GM19025 (cell line): ENCODE measurements around the gene RPL36AL.
"Not testable (repeated sequence)": the region's sequence is repeated elsewhere in the genome, so short reads cannot be mapped to it uniquely, and the experiment has no call there.

ENCODE experiments used
- ATAC-seq: cut with Tn5 transposase; IDR thresholded peaks from one replicate; pipeline ENCODE4 v1.9.1; 2021; ENCODE audit warnings: mild to moderate bottlenecking, low read depth, moderate library complexity; ENCODE audit not compliant: unreplicated experiment

The RPL36AL gene

DNA sequence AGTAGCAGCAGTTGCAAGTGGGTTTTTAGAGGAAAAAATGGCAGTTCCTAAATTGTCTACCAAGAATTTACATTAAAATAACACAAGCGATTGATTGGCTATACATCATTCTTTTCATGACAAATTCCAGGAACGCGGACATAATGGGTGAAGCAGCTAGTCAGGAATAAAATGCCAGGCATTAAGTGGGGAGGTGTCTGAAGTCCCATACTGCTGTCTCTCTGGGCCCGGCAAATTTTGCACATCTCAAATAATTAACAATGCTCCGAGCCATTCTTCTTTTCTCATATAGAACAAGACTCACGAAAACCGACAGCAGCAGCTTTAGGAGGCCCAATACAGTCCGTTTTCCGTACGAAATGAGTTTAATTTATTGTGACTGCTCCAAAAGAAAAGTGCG is 696 bp downstream of the RPL36AL start:
- no peak for ATAC-seq

DNA sequence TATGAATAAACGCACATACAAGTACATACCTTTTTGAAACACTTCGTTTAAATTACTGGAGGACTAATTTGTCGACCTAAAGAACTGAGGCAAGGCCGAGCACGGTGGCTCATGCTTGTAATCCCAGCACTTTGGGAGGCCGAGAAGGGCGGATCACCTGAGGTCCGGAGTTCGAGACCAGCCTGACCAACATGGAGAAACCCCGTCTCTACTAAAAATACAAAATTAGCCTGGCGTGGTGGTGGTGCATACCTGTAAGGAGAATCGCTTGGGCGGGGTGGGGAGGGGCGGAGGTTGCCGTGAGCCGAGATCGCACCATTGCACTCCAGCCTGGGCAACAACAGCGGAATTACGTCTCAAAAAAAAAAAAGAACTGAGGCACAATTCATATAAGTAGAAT is 1.2 kb downstream of the RPL36AL start:
- ATAC-seq, result not testable (repeated sequence)

DNA sequence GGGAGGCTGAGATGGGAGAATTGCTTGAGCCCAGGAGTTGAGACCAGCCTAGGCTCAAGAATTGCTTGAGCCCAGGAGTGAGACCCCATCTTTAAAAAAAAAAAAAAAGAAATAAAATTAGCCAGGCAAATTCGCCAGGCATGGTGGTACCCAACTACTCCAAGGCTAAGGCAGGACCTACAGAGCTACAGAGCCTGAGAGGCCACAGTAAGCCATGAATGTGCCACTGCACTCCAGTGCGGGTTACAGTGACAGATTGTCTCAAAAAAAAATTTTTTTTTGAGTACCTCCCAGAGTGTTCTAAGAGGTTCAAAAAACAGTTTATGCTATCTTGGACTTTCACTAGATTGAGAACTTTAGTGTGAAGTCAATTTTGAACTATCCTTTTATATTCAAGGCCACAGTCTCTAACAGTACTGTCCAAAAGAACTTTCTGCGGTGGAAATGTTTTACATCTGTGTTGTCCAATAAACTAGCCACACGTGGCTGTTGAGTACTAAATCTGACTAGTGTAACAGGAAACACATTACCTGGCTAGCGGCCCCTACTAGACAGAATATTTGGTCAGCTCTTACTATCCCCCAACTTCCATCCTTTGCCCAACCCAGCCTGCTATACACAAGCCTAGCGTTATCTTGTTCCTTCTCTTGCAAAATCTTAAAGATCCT is 2.4 kb downstream of the RPL36AL start:
- no peak for ATAC-seq

DNA sequence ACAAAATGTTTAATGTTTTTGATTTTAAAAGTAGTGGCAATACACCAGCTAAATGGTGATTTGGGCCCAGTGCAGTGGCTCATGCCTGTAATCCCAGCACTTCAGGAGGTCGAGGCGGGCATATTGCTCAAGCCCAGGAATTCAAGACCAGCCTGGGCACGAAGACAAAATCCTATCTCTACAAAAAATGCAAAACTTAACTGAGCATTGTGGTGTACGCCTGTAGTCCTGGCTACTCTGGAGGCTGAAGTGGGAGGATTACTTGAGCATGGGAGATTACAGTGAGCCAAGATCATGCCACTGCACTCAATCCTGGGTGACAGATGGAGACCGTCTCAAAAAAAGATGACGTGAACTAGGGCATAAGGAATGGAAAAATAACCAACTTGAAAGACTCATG is 4.7 kb downstream of the RPL36AL start:
- no peak for ATAC-seq

DNA sequence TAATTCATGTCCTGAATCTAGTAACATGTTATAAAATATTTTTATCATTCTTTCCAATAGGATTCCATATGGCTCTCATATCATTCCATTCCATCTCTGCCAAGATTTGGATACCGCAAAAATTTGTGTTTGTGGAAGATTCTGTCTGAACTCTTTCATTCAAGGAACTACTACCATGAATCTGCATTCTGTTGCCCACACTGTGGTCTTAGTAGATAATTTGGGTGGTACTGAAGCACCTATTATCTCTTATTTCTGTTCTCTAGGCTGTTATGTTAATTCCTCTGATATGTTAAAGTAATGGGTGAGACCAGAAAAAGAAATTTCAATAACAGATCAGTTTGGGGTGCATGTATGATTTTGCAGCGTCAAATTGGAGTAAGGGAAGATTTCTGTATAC is 6.2 kb downstream of the RPL36AL start:
- ATAC-seq, result no peak

DNA sequence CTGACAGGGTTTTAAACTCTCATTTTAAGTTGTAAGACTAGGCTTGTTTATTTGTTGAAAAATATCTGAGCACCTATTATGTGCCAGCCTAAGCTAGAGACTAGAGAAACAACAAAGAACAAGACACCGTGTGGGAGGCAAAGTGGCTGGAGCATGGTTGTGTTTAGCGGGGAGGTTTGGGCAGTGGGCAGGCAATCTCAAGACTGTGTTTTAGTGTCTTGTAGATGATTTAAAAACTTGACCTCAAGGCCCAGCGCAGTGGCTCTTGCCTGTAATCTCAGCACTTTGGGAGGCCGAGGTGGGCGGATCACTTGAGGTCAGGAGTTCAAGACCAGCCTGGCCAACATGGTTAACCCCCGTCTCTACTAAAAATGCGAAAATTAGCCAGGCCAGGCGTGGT is 7.8 kb downstream of the RPL36AL start:
- no peak for ATAC-seq

DNA sequence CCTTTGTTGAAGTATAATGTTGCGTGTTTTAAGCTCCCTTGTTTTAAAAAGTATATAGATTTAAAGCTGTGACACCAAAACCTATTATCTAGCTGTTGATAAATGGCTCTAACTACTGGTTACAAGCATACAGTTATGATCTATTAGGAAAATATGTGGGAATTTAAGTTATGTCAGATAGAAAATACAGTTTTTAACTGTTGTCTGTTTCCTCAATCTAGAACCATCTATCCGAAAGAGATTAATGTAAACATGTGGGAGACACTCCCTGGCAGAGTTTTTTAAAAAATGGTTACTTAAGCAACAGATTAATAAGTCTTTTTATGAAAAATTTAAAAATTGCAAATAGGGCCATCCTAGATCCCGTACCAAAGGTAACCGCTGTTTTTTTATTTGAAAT is 8.2 kb downstream of the RPL36AL start:
- ATAC-seq, result no peak

DNA sequence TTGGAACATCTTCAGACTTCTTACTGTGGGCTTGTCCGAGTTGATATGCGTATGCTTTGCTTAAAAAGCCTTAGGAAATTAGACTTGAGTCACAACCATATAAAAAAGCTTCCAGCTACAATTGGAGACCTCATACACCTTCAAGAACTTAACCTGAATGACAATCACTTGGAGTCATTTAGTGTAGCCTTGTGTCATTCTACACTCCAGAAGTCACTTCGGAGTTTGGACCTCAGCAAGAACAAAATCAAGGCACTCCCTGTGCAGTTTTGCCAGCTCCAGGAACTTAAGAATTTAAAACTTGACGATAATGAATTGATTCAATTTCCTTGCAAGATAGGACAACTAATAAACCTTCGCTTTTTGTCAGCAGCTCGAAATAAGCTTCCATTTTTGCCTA is 12.8 kb downstream of the RPL36AL start:
- no peak for ATAC-seq

DNA sequence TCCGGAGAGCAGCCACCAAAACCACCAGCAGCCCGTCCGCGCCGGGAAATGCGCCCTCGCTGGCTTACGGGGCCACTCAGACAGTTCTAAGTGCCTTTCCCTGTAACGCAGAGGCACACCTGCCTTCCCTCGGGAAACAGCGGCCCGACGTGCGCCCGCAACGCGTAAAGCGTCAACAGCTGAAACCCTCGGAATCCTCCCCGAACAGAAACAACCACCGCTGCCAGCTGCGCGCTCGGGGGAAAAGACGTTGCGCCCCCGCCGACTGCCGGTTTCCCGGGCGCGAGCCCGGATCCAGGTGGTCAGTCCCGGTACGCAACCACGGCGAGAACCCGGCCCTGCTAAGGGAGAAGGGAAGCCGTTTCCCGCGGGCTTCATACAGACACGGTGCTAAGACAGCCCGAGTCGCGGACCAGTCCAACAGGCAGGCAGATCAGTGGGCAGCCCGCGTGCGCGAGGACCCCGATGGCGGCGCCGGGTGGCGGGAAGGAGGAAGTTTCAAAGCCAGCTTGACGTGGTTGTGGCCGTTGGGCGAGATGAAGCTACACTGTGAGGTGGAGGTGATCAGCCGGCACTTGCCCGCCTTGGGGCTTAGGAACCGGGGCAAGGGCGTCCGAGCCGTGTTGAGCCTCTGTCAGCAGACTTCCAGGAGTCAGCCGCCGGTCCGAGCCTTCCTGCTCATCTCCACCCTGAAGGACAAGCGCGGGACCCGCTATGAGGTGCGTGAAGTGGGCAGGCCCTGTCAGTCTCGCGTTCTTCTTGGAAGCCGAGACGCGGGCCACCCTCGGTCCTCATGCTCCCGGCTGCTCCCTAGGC is 21.7 kb downstream of the RPL36AL start, which contains the start of gene LRR1:
Gene LRR1, plus strand, starts transcription at position 456 of the 816 bp plus-strand sequence. Its CDS starts 81 bp downstream, at position 537.
- ATAC-seq, result peak; percentile 46

DNA sequence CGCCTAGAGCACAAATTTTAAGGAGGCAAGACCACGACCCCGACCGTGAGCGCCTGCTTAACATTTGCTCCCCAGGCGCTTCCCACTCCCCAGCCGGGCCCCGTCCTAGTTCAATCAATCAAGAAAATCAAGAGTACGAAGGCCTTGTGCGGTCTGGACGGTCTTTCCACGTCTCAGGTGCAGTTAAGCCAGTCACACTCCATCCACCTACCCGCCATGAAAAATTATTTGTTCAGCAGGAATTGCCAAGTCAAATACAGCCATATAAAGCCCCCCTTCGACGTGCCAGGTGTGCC is 22.3 kb downstream of the RPL36AL start:
- ATAC-seq, result no peak

DNA sequence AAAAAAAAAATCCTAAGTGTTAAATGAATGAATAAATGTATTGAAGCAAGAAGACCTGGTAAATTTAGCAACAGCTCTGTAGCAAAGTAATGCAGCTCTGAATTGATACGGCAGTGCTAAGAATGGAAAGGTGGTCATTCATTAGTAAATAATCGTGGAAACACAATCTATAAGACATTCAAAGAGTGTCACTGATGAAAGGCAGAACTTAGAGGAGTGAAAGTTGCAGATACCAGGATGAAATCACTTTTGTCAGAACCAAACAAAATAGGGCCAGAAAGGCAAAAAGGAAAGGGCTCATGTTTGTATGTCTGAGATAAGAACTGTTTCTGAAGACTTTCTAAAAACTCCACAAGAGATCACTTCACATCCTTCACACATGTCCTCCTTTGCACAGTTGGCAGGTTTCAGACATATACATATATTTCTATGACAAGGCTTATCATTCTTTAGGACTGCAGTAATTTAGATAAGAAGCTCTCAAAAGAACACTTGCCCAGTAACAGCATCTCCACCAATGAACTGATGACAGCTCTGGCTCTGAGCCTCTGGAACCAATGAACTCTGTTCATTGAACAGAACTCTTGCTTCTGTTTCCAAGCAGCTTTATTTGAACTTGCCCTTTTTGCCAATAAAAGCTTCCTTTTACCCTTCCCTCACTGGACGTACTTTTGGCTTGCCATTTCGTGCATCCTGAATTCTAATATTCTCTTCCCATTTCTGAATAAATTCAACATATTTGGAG is 25.9 kb downstream of the RPL36AL start:
- ATAC-seq, result no peak

DNA sequence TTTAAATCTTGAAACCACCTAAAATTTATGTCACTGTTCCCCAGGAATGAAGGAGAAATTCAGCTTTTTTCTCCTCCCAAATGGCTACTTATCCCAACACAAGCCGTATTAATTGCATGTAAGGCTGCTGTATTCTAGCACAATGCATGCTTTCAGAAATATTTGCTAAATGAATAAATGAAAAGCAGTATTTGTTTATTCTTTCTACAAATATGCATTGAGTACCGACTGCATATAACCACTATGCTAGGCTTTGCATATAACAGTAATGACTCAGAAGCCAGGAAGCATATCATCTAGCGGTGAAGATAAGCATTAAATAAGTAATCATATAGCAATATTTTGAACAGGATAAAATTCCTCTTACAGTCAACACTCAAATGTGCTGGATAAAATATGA is 27.4 kb downstream of the RPL36AL start:
- ATAC-seq, result no peak

DNA sequence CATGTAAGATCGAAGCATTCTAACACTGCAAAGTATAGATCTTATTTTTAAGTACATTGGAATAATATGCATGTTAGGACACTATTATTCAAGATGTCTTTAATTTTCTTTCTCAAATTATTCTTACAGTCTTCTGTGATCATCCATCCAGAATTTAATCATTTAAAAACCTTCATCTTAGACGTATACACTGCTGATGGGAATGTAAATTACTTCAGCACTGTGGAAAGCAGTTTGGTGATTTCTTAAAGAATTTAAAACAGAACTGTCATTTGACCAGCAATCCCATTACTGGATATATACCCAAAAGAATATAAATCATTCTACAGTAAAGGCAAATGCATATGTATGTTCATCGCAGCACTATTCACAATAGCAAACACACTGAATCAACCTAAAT is 31.0 kb downstream of the RPL36AL start:
- no peak for ATAC-seq

DNA sequence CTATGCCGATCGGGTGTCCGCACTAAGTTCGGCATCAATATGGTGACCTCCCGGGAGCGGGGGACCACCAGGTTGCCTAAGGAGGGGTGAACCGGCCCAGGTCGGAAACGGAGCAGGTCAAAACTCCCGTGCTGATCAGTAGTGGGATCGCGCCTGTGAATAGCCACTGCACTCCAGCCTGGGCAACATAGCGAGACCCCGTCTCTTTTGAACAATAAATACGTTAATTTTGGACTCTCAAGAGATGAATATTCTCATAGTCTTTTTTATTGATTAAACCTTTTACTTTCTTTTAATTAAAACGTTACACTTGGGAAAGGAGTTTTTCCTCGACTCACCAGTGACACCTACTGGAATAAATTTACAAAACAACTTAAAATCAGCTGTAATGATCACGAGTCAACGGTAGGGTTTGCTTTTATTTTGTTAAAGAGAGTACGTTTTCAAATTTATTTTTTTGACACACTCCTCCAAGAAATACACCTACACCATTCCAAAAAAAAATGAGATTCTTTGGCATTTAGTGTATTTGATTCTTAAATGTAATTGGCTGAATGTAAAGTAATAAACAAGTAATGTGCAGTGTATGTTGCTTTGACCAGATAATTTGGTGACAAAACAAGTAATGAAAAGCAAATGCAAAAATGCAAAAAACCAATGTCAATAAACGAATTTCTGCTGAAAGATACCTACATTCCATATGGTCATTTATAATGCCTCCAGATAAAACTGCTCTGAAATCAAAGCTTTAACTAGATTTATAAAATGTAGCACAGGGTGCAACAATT is 33.6 kb downstream of the RPL36AL start:
- peak; percentile 8 for ATAC-seq

DNA sequence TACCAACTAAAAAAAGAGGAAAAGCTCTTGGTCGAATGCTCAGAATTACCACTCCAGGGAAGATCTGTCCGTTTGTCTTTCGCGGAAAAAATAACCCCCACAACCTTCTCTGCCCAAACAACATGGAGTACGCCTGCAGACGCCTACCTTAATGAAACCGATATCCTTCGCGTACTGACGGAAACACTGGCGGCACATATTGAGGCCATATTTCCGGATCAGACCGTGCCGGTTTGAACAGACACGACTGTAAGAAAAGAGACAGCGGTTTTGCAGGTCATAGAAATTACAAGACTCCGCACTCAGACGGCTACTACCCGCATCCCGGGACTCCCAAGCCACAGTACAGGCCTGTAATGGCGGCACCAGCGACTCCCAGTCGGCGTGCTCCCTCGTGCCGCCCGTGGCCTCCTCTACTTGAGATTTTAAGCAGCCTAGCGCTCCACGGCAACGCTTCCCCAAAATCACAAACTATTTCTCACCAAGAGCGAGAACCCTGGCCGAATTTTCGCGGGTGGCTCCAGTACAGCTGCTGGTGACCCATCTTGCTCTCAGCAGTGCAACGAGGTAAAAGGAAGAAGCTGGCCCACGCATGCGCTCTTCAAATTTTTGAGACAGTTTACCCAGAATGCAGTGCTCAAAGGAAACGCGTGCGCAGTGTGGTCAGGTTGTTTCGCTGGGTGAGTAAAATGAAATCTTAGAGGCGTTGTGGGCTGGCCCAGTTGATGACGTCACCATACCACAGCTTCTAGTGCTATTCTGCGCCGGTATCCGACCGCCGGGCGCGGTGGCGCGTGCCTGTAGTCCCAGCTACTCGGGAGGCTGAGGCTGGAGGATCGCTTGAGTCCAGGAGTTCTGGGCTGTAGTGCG is 34.4 kb downstream of the RPL36AL start, which contains the start of gene RPS29:
Gene RPS29, minus strand, starts transcription at position 578 of the 870 bp plus-strand sequence. Its CDS starts 34 bp downstream, at position 544.
- peak; percentile 89 for ATAC-seq

DNA sequence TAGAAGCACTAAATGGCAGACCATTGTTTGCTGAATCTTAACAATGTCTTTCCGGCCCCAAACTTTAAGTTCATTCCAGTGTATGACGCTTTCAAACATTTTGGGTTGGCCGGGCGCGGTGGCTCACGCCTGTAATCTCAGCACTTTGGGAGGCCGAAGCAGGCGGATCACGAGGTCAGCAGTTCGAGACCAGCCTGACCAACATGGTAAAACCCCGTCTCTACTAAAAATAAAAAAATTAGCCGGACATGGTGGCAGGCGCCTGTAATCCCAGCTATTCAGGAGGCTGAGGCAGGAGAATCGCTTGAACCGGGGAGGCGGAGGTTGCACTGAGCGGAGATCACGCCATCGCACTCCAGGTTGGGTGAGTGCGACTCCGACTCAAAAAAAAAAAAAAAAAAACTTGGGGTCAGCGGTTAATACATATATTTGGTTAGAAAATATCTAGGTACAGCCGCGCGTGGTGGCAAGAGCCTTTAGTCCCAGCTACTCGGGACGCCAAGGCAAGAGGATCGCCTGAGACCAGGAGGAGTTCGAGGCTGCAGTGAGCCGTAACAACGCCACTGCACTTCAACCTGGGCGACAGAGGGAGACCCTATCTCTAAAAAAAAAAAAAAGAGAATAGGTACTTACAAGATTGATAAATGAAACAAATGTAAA is 35.3 kb downstream of the RPL36AL start:
- not testable (repeated sequence) for ATAC-seq

DNA sequence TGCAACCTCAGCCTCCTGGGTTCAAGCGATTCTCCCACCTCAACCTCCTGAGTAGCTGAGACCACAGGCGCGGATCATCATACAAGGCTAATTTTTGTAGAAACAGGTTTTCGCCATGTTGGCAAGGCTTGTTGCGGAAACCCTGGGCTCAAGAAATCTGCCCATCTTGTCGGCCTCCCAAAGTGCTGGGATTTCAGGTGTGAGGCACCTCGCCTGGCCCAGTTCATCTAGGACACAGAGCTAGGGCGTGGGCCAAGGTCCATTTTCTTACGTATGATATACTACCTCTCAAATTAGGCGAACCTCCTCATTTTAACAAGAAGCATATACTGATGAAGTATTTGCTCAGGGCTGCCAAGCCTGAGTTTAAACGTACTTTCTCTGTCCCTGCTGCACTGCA is 36.4 kb downstream of the RPL36AL start:
- ATAC-seq, result no peak

DNA sequence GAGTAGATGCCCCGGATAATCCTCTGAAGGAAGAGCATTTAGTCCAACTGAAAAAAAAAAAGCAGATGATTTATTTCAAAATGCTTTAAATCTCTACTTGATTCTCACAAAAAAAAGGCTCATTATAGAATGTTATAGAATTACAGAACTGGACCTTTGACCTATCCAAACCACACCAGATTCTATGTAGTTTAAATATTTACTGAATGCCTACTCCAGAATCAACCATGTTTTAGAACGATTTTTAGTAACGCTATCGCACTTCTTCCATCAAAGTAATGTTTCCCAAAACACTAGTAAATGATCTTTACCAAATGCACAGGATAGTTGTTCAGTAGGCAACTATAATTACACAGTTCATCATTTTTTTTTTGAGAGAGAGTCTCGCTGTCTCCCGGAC is 36.8 kb downstream of the RPL36AL start:
- no peak for ATAC-seq
